Panc1 (cell line): ENCODE measurements around the gene KCNMB2. TPM values are rescaled to one million over a fixed set of nuclear protein-coding genes. Genes with fewer than 3 reads are reported as not detected.

Source experiments
- ATAC-seq: fragments of 200-7000 bp; cut with Tn5 transposase; 2 replicates; pipeline ENCODE4 v1.9.1; 2020; ENCODE audit warnings: mild to moderate bottlenecking, moderate library complexity
- BruUV-seq: library from RNA; stranded (reverse); fragments of 400-500 nt; replicated peaks from 2 replicates; lab custom pipeline; 2021; lab: Mats Ljungman, UMichigan
- CTCF ChIA-PET: fragments of 300-600 bp; sonication (Branson Sonifier 250); formaldehyde crosslinking; loops from one replicate; lab custom pipeline; 2022; ENCODE audit warnings: antibody characterized with exemption; lab: Charles Lee
- POLR2A ChIA-PET: fragments of 300-600 bp; sonication (Branson Sonifier 250); formaldehyde crosslinking; loops from one replicate; lab custom pipeline; 2022; ENCODE audit warnings: antibody characterized with exemption; lab: Charles Lee
- DNase-seq: peaks from one replicate; pipeline ENCODE4 v3.0.0-alpha.2; 2010; ENCODE audit warnings: low read depth, low spot score
- H3K27ac ChIP-seq: 2 replicates; pipeline ENCODE4 v1.5.1; 2011; ENCODE audit warnings: mild to moderate bottlenecking, low read length, inconsistent platforms
- H3K27me3 ChIP-seq: fragments of 200-500 bp; sonication (Bioruptor generic); 2 replicates; pipeline ENCODE4 v1.6.0; 2014; ENCODE audit warnings: low read length, inconsistent platforms; ENCODE audit not compliant: control insufficient read depth, insufficient read depth
- H3K36me3 ChIP-seq: fragments of 200-500 bp; sonication (Bioruptor generic); 2 replicates; pipeline ENCODE4 v1.5.1; 2014; ENCODE audit warnings: inconsistent platforms, mild to moderate bottlenecking, low read length, moderate library complexity; ENCODE audit not compliant: control insufficient read depth, insufficient read depth
- H3K4me1 ChIP-seq: 2 replicates; pipeline ENCODE4 v1.5.1; 2011; ENCODE audit warnings: inconsistent platforms, mild to moderate bottlenecking, low read length, moderate library complexity; ENCODE audit not compliant: control insufficient read depth, insufficient read depth
- H3K4me3 ChIP-seq, 2 experiments: 2 replicates each; pipeline ENCODE4 v1.5.1; 2011 to 2012; ENCODE audit warnings: low read depth in 2 of 2, low read length in 2 of 2, mild to moderate bottlenecking in 2 of 2, inconsistent platforms in 1 of 2, moderate library complexity in 1 of 2
- H3K9me3 ChIP-seq: fragments of 200-500 bp; sonication (Bioruptor generic); 2 replicates; pipeline ENCODE4 v1.5.1; 2014; ENCODE audit warnings: low read depth, mild to moderate bottlenecking, inconsistent platforms, low read length, moderate library complexity; ENCODE audit not compliant: control insufficient read depth, insufficient read depth
- CTCF ChIP-seq: fragments of 450-650 bp; IDR thresholded peaks from 2 replicates; pipeline ENCODE4 v1.5.1; 2017; ENCODE audit warnings: mild to moderate bottlenecking
- POLR2AphosphoS5 ChIP-seq: IDR thresholded peaks from 2 replicates; pipeline ENCODE4 v1.6.1; 2012; ENCODE audit warnings: mild to moderate bottlenecking, low read depth, low read length, moderate library complexity
- REST ChIP-seq, 2 experiments: IDR thresholded peaks; 2 replicates each; pipeline ENCODE4 v1.6.1; 2011 to 2012; ENCODE audit warnings: low read depth in 2 of 2, control low read depth in 1 of 2, low read length in 1 of 2, mild to moderate bottlenecking in 1 of 2, moderate library complexity in 1 of 2; ENCODE audit not compliant: insufficient read depth in 1 of 2
- SIN3A ChIP-seq: IDR thresholded peaks from 2 replicates; pipeline ENCODE4 v1.6.1; 2012; ENCODE audit warnings: low read depth, mild to moderate bottlenecking, low read length, moderate library complexity, borderline replicate concordance; ENCODE audit not compliant: insufficient read depth
- TCF7L2 ChIP-seq: IDR thresholded peaks from 2 replicates; pipeline ENCODE4 v1.6.1; 2011; ENCODE audit warnings: mild to moderate bottlenecking, low read depth, low read length, inconsistent platforms
- in situ Hi-C: cut with HindIII; loops from 2 replicates; pipeline ENCODE4 v1.10.0; 2016; ENCODE audit warnings: low sequenced_read_pairs, low pct_unique_long_range_greater_than_20kb
- intact Hi-C: fragments of 100-400 bp; cut with micrococcal nuclease; formaldehyde crosslinking; loops from one replicate; pipeline ENCODE4 v1.10.0; 2022; ENCODE audit not compliant: unreplicated experiment
- total RNA-seq: library from RNA; stranded (reverse); gene quantifications from one replicate; pipeline ENCODE4 v1.2.1, GENCODE V29; 2021; ENCODE audit not compliant: unreplicated experiment

Gene KCNMB2
- total RNA-seq, 1 experiment from 2014 or later = not detected

- in situ Hi-C loops = no loop called here
- POLR2A ChIA-PET = no interaction called here
Observed at GRCh38 chr3:178505832-178506231, 30.4 kb upstream of the KCNMB2 start.

GRCh38 chr3:178507507-178508442 lies 28.5 kb upstream of the KCNMB2 start:
- no peak; the same call in 1 of the 2 replicates for ATAC-seq

More at GRCh38 chr3:178505832-178506231, 30.4 kb upstream of the KCNMB2 start:
- ATAC-seq (no peak), DNase-seq (no peak)
- no peaks in the 10 kb centered on the region for H3K4me1 ChIP-seq
- H3K4me3 ChIP-seq = no peak overlapping the region
- H3K36me3 ChIP-seq = no peaks in the 10 kb centered on the region
- no peaks in the 10 kb centered on the region for H3K9me3 ChIP-seq
- CTCF ChIA-PET = no interaction called here
- BruUV-seq = no TSS peak
- TF ChIP-seq SIN3A (no peak), POLR2AphosphoS5 (no peak)
- no peak overlapping the region for H3K27ac ChIP-seq
- intact Hi-C loops = no loop called here
- H3K27me3 ChIP-seq = no peaks in the 10 kb centered on the region

More at GRCh38 chr3:178507507-178508442, 28.5 kb upstream of the KCNMB2 start:
- CTCF ChIA-PET = interaction anchor here (0.6 kb wide), 1 partner anchor 17 kb away, joined by 3 read pairs; no protein-coding TSS in a partner anchor
- Histone ChIP-seq H3K4me3 (no peak overlapping the region), H3K4me1 (no peaks in the 10 kb centered on the region), H3K27me3 (no peaks in the 10 kb centered on the region), H3K27ac (no peak overlapping the region), H3K9me3 (no peaks in the 10 kb centered on the region), H3K36me3 (no peaks in the 10 kb centered on the region)
- no peak for DNase-seq
- POLR2A ChIA-PET = no interaction called here
- no TSS peak for BruUV-seq
- in situ Hi-C loops = no loop called here
- intact Hi-C loops = no loop called here
- TF ChIP-seq SIN3A (no peak), POLR2AphosphoS5 (no peak), TCF7L2 (no peak), CTCF (no peak), REST (IDR thresholded peaks at IDR 0.05; ENCODE audit: insufficient read depth in 1 of 2, low read depth in 2 of 2, low read length in 1 of 2) (no peak)
